Hematopoietic multipotent progenitor cell treated with erythropoietin and hydrocortisone succinate and interleukin-3 and kit ligand, for 4 days (in vitro differentiated cells): ENCODE measurements around the gene MEGF9.

Source experiments
- DNase-seq: peaks from one replicate; pipeline ENCODE4 v3.0.0-alpha.2; 2015

The MEGF9 gene

DNA sequence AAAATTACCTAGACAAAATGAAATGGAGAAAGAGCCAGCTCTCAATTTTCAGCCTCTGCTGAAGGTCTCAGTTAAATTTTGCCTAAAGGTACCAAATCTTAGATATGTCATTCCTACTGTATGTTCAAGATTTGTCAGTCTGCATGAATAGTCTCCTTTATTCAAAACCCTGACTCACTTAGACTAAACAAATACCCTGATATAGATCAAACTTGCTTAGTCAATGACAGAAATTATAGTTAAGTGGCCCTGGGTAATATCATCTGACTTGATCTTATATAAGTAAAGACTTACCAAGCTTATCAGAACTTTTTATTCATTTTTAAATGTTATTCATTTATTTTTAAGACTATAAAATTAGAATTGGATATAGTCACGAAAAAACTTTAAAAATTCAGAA is 12.2 kb downstream of the MEGF9 start:
- no peak for DNase-seq

GRCh38 chr9:120701248-120701647 is 13.0 kb downstream of the MEGF9 start:
- DNase-seq: no peak

DNA sequence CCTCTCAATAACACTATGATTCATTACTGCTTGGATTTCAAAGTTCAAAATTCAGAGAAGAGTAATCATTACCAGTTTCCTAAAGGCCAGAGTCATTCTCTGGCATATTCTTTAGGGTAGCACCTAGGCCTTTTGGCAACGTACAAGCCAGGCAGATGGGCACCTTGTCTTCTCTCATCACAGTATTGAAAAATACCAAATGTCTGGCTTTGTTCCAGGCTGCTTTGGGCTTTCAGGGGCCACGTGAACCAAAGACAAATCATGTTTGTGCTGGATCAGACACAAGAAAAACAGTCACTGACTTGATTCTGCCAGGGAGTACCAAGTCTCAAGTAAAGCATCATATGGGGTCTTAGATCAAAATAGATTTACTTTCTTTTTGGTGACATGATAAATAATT is 15.5 kb downstream of the MEGF9 start:
- no peak for DNase-seq

DNA sequence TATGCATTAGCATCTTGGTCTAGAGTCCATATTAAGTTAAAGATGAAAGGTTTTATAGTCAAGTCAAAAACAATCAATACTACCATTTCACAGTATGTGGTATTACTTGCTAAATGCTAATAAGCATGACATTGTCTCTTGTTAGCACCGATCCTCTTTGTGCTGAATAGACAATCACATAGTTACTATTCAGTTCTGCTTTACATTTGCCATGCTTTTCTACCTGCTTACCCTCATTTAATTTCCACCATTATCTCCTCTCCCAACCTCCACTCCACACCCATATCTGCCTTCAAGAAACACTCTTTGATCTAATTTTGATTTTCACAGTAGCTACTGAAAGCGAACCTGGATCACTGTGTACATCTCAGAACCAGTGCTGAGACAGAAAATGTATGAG is 16.8 kb downstream of the MEGF9 start:
- DNase-seq: no peak

GRCh38 chr9:120696551-120697230 is 17.6 kb downstream of the MEGF9 start:
- no peak for DNase-seq

GRCh38 chr9:120694559-120694958 is 19.7 kb downstream of the MEGF9 start:
- DNase-seq: no peak

DNA sequence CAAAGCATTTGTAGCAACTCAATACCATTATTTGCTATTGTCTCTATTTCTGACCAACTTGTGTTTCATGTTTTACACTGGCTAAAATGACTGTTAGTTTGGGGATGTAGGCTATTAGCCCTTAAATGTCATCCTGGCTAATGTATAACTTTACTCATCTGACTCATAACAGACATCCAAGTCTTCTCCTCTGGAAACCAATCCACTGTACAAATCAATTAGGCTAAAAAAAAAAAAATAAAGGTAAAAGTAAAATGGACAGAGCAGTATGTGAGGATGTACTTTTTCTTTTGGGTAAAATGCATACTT is 20.6 kb downstream of the MEGF9 start:
- no peak for DNase-seq

- peak; percentile 77 for DNase-seq
Observed at GRCh38 chr9:120692901-120693699, 21.2 kb downstream of the MEGF9 start.

GRCh38 chr9:120690372-120690771 is 23.9 kb downstream of the MEGF9 start:
- DNase-seq: no peak

- DNase-seq: no peak
Observed at GRCh38 chr9:120689860-120690259, 24.4 kb downstream of the MEGF9 start.

- DNase-seq: no peak
Observed at GRCh38 chr9:120688758-120689157, 25.5 kb downstream of the MEGF9 start.

- DNase-seq: no peak
Observed at GRCh38 chr9:120683150-120683549, 31.1 kb downstream of the MEGF9 start.

- DNase-seq: no peak
Observed at GRCh38 chr9:120681121-120681520, 33.1 kb downstream of the MEGF9 start.

DNA sequence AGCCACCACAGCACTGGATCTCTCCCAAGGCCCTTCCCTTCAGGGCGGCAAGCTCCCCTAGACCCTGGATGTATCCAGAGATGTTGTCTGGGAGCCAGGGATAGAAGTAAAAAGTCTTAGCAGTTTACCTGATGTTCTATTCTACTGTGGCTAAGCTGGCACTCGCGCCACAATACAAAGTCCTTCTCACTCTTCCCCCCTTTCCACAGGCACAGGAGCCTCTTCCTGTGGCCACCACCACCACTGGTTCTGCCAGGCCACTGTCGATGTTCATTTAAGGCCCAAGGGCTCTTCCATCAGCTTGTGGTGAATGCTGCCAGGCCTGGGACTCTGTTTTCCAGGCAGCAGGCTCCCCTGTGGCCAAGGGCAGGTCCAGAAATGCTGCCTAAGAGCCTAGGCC is 33.7 kb downstream of the MEGF9 start:
- no peak for DNase-seq

DNA sequence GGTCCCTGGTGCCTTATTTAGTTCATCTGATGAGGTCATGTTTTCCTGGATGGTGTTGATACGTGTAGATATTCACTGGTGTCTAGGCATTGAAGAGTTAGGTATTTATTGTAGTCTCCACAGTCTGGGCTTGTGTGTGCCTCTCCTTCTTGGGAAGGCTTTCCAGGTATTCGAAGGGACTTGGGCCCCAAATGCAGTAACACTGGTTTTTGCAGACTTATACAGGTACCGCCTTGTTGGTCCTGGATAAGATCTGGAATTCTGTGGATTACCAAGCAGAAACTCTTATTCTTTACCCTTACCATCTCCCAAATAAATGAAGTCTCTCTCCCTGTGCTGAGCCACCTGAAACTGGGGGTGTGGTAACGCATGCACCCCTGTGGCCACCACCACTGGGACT is 34.1 kb downstream of the MEGF9 start:
- DNase-seq: no peak

DNA sequence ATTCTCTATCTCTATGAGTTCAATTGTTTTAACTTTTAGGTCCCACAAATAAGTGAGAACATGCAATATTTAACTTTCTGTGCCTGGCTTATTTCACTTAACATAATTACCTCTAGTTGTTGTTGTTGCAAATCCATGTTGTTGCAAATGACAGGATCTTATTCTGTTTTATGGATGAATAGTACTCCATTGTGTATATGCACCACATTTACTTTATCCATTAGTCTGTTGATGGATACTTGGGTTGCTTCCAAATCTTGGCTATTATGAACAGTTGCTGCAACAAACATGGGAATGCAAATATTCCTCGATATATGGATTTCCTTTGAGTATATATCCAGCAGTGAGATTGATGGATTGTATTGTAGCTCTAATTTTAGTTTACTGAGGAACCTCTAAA is 36.3 kb downstream of the MEGF9 start:
- no peak for DNase-seq

GRCh38 chr9:120676767-120677402 is 37.4 kb downstream of the MEGF9 start:
- peak; percentile 81 for DNase-seq

GRCh38 chr9:120668399-120668798 is 45.9 kb downstream of the MEGF9 start:
- DNase-seq: no peak

- no peak for DNase-seq
Observed at GRCh38 chr9:120663950-120664349, 50.3 kb downstream of the MEGF9 start.

DNA sequence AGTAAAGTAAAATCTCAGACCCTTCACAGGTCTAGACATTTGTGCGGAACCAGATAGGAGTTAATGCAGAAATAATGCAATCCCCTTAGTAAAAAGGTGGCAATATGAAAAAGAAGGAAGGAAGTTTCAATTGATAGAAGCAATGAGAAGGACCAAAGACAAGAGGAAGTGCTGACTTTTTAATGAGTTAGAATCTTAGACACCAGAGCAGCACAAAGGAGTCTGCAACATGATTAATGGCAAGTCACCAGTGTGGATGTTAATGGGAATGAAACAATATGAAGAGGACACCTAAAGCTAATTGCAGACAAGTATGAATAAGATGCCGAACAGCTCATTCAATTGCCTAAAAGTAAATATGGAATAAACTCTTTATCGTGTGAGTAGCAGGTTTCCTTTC is 50.9 kb downstream of the MEGF9 start:
- peak; percentile 56 for DNase-seq

GRCh38 chr9:120662513-120662912 is 51.8 kb downstream of the MEGF9 start:
- DNase-seq: no peak

- DNase-seq: peak; percentile 49
Observed at GRCh38 chr9:120659676-120660075, 54.6 kb downstream of the MEGF9 start.

DNA sequence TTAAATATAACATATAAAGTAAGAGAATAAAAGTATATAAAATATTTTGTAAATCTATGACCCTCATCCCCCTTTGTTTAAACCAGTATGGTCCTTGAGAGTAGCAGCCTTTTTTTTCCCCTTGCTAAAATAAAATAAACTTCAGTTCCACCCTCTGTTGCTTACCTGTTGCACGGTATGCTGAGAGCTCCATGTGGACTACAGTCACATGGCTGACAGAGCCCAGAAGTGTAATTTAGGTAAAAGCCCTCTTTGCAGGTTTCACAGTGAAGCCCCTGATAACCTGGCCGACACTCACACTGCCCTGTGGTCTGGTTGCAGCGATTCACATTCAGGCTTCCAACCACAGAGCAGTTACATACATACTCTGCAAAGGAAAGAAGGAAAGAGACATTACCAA is 55.1 kb downstream of the MEGF9 start:
- peak; percentile 49 for DNase-seq

GRCh38 chr9:120655005-120655622 is 59.2 kb downstream of the MEGF9 start:
- DNase-seq: no peak
